ENCODE measurements around the gene PRPF6.

DNA sequence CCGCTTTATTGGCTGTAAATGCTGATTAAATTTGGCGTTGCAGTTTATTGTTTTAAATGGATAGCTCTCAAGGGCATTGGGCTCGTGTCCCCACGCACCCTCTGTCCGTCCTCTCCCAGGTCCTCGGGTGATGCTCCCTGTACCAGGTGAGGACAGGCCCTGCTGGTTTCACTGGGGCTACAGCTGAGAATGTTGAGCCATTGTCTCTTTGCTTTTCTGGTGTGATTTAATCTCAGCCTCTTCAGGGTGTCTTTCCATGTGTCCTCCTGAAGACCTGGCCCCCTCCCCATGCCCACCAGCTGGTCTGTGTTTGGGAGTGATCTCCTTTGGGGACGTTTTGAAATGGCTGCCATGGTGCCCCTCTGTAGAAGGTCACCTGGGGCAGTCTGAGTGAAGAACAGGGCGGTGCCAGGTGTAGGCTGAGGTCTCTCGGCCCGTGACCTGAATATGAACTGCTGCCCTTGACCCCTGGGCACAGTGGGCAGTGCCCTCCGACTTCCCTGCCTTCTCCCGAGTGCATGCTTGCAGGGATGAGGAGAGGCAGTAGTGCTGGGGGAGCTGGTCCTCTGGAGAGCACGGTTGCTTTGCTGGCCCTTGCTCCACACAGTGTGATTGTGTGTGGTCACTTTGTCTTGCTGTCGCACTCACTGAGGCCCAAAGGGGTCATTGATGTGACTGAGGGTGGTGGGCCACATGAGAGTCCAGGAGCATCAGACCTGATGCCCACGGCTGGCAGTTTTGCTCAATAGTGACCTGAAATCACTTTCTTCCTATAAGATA lies 42.6 kb downstream of the PRPF6 start:
- TF ChIP-seq POLR2A (IDR thresholded peaks at IDR 0.05; ENCODE audit: low read depth, low read length) (no peak), TAF1 (IDR thresholded peaks at IDR 0.05; ENCODE audit: borderline replicate concordance, low read depth, low read length) (no peak)
